ENCODE results near the gene DAB1. TPM values are rescaled to one million over a fixed set of nuclear protein-coding genes. Genes with fewer than 3 reads are reported as not detected.
"Not testable (repeated sequence)": the region's sequence is repeated elsewhere in the genome, so short reads cannot be mapped to it uniquely, and the experiment has no call there.

DAB1 gene
- total RNA-seq, 1 donor from 2014 or later: 10.5 TPM

DNA sequence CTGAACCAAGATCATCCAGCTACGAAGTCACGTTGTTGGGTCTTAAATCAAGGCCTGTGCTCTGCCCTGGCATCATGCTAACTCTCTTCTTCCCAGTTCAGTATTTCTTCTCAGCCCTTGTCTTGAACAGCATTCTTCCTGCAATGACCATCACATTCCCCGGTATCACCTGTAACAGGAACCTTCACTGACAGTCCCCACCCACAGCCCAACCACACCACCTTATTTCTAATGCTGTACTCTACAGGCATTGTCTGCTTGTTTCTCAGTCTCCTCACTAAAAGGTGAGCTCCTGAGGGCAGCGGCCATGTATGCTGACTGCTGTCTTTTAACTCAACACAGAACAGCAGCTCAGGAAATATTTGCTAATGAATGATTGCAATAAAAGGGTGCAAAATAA lies 54.0 kb downstream of the DAB1 start:
- DNase-seq (ENCODE audit: low spot score): no peak
- intact Hi-C loops (cut with DNase I): no loop called here
- no peak for ATAC-seq

DNA sequence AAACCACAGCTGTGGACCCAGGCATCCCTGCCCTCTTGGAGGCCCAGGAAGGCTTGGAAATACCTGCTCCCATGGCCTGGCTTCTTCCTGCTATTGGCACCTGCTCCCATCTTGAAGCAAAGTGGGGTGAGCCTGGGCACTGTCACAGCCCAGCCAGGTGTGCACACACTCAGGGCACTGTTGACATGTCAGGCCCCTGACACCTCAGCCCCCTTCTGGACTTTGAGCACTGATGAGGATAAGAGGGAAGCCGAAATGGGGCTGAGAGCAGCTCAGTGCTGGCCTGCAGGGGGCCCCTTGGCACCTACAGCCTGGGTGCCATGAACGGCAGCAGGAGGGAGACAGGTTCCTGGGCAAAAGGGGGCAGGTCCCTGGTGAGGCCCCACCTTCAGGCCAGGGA lies 55.9 kb downstream of the DAB1 start:
- no peak for ATAC-seq
- intact Hi-C loops (cut with DNase I): no loop called here
- DNase-seq (ENCODE audit: low spot score): no peak

GRCh38 chr1:57363643-57364042 lies 60.2 kb downstream of the DAB1 start:
- intact Hi-C loops (cut with DNase I): no loop called here
- DNase-seq (ENCODE audit: low spot score): no peak
- no peak for ATAC-seq

DNA sequence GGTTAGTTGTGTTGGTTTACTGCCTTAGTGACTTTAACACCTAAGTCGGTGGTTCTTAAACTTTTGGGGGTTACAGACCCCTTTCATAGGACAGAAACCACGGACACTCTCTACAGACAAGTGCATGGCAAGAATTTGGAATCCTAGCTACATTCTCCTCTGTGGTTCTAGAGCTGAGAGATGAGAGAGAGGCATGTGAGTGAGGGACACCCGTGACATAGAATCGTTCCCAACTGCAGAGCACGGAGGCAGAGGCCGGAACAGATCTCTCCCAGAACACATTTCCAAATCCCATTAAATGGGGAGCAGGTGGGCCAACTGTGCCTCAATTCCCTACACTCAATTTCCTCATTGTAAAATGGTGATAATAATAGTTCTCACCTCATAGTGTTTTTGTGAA lies 60.7 kb downstream of the DAB1 start:
- DNase-seq (ENCODE audit: low spot score) (no peak), ATAC-seq (no peak)
- intact Hi-C loops (cut with DNase I): no loop called here

DNA sequence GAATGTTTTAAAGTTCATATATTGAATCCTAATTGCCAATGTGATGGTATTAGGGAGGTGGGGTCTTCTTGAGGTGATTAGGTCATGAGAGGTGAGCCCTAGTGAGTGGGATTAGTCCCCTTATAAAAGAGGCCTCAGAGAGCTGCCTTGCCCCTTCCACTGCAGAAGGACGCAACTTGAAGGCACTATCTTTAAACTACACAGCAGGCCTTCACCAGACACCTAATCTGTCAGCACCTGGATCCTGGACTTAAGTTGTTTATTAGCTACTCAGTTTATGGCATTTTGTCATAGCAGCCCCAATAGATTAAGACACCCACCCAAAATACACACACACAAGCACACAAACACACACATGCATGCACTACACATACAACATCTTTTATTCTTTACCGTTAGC lies 61.4 kb downstream of the DAB1 start:
- DNase-seq (ENCODE audit: low spot score): no peak
- ATAC-seq: no peak
- intact Hi-C loops (cut with DNase I): no loop called here

DNA sequence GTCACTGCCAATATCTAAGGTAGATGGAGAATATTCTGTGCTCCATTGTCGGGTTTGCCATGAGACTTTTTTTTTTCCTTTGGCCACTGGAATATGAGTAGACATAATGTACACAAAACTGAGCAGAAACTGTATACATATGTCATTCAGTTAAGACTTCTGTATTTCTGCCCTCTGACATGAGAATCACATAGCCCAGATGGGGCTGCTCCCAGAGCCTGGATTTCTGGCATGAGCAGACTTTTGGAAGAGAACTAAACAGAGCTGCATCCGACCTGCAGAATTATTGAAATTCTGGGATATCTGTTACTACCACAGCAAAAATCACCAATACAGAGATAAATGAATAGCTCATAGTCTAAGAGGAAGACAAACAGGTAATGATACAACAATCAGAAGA lies 62.3 kb downstream of the DAB1 start:
- DNase-seq (ENCODE audit: low spot score): no peak
- no peak for ATAC-seq
- intact Hi-C loops (cut with DNase I): no loop called here

DNA sequence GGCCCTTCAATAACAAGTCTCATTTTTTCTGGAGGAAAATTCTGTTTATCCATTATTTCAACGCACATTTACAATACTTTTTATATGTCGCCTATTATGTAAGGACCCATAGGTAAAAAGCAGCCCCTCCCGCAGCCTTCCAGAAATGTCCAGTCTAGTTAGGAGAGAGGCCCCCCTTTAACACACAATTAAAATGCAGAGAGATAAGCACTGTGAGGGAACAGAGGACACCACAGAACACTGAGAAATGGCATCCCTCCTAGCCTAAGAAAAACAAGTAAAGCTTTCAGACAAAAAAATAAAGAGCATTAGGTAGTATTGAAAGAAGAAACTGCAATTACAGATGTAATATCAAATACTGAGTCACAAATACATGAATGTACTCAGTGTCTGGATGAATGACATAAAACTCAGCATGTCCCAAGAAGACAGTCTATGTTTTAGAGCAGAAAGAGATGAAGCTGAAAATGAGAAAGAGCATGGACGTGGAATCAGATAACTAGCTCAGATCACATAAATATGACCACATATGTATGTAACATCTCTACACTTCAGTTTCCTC lies 62.9 kb downstream of the DAB1 start:
- no peak for ATAC-seq
- intact Hi-C loops (cut with DNase I): no loop called here
- DNase-seq (ENCODE audit: low spot score): no peak

- intact Hi-C loops (cut with DNase I): no loop called here
- ATAC-seq: no peak
- no peak for DNase-seq (ENCODE audit: low spot score)
Measured at GRCh38 chr1:57357462-57357861, 66.4 kb downstream of the DAB1 start.

DNA sequence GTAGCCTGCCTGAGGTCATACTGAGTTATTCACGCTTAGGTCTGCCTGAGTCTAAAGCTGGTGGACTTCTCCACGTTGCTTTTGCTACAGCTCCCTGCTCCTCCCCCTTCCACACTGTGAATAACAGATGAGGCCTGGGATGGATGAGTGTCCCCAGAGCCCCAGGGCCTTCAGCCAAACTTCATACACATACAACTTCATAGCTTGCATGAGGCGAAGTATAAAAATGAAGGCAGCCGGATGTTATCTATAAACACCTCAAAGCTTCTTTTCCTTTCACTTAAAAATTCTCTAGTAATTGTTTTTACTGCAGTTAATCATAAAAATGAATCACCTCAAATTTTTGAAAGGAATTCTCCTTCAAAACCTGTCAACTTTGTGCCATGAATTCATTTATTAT lies 70.2 kb downstream of the DAB1 start:
- intact Hi-C loops (cut with DNase I): no loop called here
- DNase-seq (ENCODE audit: low spot score) (no peak), ATAC-seq (no peak)

DNA sequence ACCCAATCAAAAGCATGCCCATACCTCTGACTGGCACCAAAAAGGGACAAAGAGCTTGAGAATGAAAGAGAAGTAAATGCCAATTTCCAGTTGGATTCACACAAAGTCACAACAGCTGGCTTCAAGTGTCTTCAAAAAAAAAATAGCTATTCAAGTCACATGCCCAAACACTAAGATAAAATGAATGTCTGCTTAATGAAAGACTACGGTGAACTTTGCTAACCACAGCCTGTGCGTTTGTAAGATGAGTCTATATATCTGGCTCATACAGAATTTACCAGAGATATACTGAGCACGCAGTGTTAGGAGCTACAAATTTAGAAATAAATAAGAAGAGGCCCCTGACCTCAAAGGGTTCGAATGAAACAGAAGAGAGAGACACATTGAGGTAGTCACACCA lies 73.2 kb downstream of the DAB1 start:
- DNase-seq (ENCODE audit: low spot score): no peak
- ATAC-seq: no peak
- intact Hi-C loops (cut with DNase I): no loop called here

GRCh38 chr1:57348921-57349320 lies 74.9 kb downstream of the DAB1 start:
- DNase-seq (ENCODE audit: low spot score) (no peak), ATAC-seq (no peak)
- intact Hi-C loops (cut with DNase I): no loop called here

DNA sequence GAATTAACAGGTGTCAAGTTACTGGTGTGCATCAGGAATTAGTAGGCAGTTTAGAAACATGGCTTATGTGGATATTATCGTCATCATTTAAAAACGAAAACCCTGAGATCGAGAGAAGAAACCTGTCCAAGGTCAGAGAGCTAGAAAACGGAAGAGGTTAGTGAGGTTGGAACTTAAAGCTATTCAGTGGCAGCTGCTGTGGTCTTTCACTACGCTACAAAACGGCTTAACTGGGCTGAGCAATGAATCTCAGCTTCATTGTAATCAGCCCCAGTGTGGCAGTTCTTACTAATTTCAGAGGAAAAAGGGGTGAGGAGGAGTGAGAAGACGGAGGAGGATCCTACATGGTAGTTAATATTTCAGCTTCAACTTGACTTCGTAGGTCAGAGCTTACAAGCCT lies 77.9 kb downstream of the DAB1 start:
- ATAC-seq (no peak), DNase-seq (ENCODE audit: low spot score) (no peak)
- intact Hi-C loops (cut with DNase I): no loop called here

DNA sequence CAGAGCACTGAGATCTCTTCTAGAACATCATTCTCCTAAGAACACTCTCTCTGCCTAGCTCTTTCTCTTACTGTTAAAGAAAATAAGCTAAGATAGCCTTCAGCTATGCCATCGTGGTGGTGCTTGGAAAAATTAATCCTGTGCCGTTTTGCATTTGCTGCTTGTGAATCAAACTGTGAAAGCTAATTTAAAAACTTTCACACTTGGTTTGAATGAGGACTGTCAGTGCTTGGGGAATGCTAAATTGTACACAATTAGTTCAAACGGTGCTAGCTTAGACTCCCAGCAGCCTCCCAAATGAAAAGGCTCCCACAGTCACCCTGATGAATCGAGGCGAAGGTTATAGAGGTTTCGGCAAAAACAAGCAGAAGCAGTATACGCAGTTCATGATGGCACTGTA lies 79.6 kb downstream of the DAB1 start:
- no peak for DNase-seq (ENCODE audit: low spot score)
- ATAC-seq: no peak
- intact Hi-C loops (cut with DNase I): loop anchor here (5.0 kb wide), 1 partner anchor 243 kb away; no protein-coding TSS in a partner anchor

DNA sequence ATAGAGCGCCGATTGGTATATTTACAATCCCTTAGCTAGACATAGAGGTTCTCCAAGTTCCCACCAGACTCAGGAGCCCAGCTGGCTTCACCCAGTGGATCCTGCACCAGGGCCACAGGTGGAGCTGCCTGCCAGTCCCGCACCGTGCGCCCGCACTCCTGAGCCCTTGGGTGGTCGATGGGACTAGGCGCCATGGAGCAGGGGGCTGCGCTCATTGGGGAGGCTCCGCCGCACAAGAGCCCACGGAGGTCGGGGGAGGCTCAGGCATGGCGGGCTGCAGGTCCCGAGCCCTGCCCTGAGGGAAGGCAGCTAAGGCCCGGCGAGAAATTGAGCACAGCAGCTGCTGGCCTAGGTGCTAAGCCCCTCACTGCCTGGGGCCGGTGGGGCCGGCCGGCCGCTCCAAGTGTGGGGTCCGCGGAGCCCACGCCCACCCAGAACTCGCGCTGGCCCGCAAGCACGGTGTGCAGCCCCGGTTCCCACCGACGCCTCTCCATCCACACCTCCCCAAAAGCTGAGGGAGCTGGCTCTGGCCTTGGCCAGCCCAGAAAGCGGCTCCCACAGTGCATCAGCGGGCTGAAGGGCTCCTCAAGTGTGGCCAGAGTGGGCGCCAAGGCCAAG lies 80.5 kb downstream of the DAB1 start:
- not testable (repeated sequence) for DNase-seq (ENCODE audit: low spot score); ATAC-seq
- intact Hi-C loops (cut with DNase I): loop anchor here (5.0 kb wide), 1 partner anchor 244 kb away; no protein-coding TSS in a partner anchor

DNA sequence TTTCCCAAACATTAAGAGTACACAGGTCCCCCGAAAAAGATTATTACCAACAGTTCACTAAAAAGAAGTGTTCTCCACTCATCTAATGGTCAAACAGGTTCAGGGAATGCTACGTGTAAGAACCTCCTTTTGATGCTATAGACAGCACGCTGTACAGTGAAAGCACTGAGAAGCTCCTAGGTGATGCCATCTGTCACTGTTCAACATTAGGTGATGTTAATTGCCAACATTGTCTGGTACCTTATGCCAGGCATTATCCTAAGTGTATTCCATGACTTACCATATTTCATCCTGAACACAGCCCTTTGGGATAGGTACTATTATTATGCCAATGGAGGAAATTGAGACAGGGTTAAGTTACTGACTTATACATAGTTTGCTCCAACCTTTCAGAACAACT lies 82.1 kb downstream of the DAB1 start:
- intact Hi-C loops (cut with DNase I): loop anchor here (5.0 kb wide), 1 partner anchor 246 kb away; no protein-coding TSS in a partner anchor

GRCh38 chr1:57340334-57341070 lies 83.4 kb downstream of the DAB1 start:
- no peak for ATAC-seq
- no peak for DNase-seq (ENCODE audit: low spot score)
- intact Hi-C loops (cut with DNase I): loop anchor here (5.0 kb wide), 1 partner anchor 247 kb away; no protein-coding TSS in a partner anchor

More for the DNA sequence above, 82.1 kb downstream of the DAB1 start:
- no peak for DNase-seq (ENCODE audit: low spot score)
- ATAC-seq: no peak

- intact Hi-C loops (cut with DNase I): no loop called here
- DNase-seq (ENCODE audit: low spot score) (no peak), ATAC-seq (no peak)
Measured at GRCh38 chr1:57337623-57338022, 86.2 kb downstream of the DAB1 start.

DNA sequence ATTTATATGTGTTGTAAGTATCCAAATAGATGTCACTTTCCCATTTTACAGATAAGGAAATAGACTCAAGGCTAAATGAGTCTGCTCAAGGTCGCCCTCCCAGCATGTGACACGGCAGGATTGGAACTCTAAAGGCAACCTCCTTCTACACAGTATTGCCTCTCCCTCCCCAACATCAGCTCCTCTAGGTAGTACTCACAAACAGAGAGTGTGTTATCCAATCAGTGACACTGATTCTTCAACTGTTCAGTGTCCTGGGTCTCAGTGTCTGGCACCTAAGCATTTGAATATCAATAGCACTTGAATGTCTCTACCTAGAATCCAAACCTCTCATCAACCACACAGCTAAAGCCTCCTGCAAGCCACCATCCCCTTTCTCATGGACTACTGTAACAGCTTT lies 87.1 kb downstream of the DAB1 start:
- intact Hi-C loops (cut with DNase I): no loop called here
- ATAC-seq: no peak
- no peak for DNase-seq (ENCODE audit: low spot score)

- intact Hi-C loops (cut with DNase I): no loop called here
- ATAC-seq (no peak), DNase-seq (ENCODE audit: low spot score) (no peak)
Measured at GRCh38 chr1:57331620-57332019, 92.2 kb downstream of the DAB1 start.

DNA sequence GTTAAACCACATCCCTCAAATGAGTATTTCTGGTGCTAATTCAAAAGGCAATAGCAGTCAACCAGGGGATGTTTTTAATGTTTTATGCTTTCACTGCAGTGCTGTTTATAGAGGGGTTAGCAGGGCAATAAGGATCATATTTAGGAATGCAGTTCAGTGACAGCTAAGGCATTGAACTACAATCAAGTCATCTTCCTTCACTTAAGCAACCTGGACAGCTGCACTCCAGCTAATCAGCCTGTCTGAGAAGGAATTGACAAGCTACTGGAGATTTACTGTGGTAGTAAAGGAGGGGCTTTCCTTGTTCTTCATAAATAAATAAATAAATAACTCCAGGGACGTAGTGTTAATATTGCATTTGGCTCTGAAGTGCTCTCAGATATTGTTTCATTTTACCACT lies 93.9 kb downstream of the DAB1 start:
- DNase-seq (ENCODE audit: low spot score) (no peak), ATAC-seq (no peak)
- intact Hi-C loops (cut with DNase I): no loop called here
